SHP77 (cell line): ENCODE results near the gene LRRC34.

Experiments
- DNase-seq, 2 experiments: peaks; one replicate each; lab custom pipeline; 2025; lab: John Stamatoyannopoulos, UW

Gene LRRC34

GRCh38 chr3:169764882-169765612 is 47.7 kb downstream of the LRRC34 start, which contains the start of gene TERC:
TERC (minus strand) TSS chr3:169765060.
- DNase-seq = peak; percentile 76 to 82

- DNase-seq = no peak
These were observed 48.3 kb downstream of the LRRC34 start for GRCh38 chr3:169764312-169764881.

GRCh38 chr3:169760479-169760878 is 52.2 kb downstream of the LRRC34 start:
- DNase-seq = no peak

GRCh38 chr3:169759256-169759655 is 53.4 kb downstream of the LRRC34 start:
- no peak for DNase-seq

GRCh38 chr3:169758359-169758994 is 54.2 kb downstream of the LRRC34 start:
- DNase-seq = no peak

GRCh38 chr3:169755488-169755887 is 57.2 kb downstream of the LRRC34 start:
- DNase-seq = no peak

GRCh38 chr3:169754711-169755110 is 58.0 kb downstream of the LRRC34 start:
- DNase-seq = no peak

- DNase-seq = no peak
These were observed 60.8 kb downstream of the LRRC34 start for GRCh38 chr3:169751875-169752274.

- no peak for DNase-seq
These were observed 62.0 kb downstream of the LRRC34 start for GRCh38 chr3:169750665-169751064.

- DNase-seq = no peak
These were observed 64.0 kb downstream of the LRRC34 start for GRCh38 chr3:169748670-169749069.

GRCh38 chr3:169746924-169747323 is 65.8 kb downstream of the LRRC34 start:
- no peak for DNase-seq

GRCh38 chr3:169744366-169745054 is 68.2 kb downstream of the LRRC34 start:
- DNase-seq = no peak
